Smooth muscle cell (in vitro differentiated cells): ENCODE data around the gene RFXANK. TPM values are rescaled to one million over a fixed set of nuclear protein-coding genes. Genes with fewer than 3 reads are reported as not detected.

Source experiments
- DNase-seq: peaks from one replicate; lab custom pipeline; 2025; ENCODE audit not compliant: unreplicated experiment; lab: John Stamatoyannopoulos, UW
- H2AFZ ChIP-seq: fragments of 200-600 bp; sonication (generic); 2 replicates; pipeline ENCODE4 v1.6.0; 2016; ENCODE audit warnings: antibody characterized with exemption, low read depth, mild to moderate bottlenecking
- H3F3A ChIP-seq: fragments of 200-600 bp; sonication (generic); 2 replicates; pipeline ENCODE4 v1.6.0; 2017; ENCODE audit warnings: antibody characterized with exemption, low read depth
- H3K27ac ChIP-seq: fragments of 200-600 bp; sonication (generic); 2 replicates; pipeline ENCODE4 v1.5.1; 2016; ENCODE audit warnings: low read depth, mild to moderate bottlenecking
- H3K27me3 ChIP-seq: fragments of 200-600 bp; sonication (generic); 2 replicates; pipeline ENCODE4 v1.6.1; 2016; ENCODE audit warnings: low read depth, mild to moderate bottlenecking
- H3K36me3 ChIP-seq: fragments of 200-600 bp; sonication (generic); 2 replicates; pipeline ENCODE4 v1.5.1; 2016; ENCODE audit warnings: low read depth
- H3K4me1 ChIP-seq: fragments of 200-600 bp; sonication (generic); 2 replicates; pipeline ENCODE4 v1.5.1; 2016; ENCODE audit warnings: low read depth
- H3K4me2 ChIP-seq: fragments of 200-600 bp; sonication (generic); 2 replicates; pipeline ENCODE4 v1.6.0; 2016; ENCODE audit warnings: mild to moderate bottlenecking
- H3K4me3 ChIP-seq: fragments of 200-600 bp; sonication (generic); 2 replicates; pipeline ENCODE4 v1.5.1; 2016; ENCODE audit warnings: mild to moderate bottlenecking
- H3K79me2 ChIP-seq: fragments of 200-600 bp; sonication (generic); 2 replicates; pipeline ENCODE4 v1.6.0; 2016; ENCODE audit warnings: low read depth, mild to moderate bottlenecking
- H3K9ac ChIP-seq: fragments of 200-600 bp; sonication (generic); 2 replicates; pipeline ENCODE4 v1.6.0; 2016; ENCODE audit warnings: low read depth
- H3K9me3 ChIP-seq: fragments of 200-600 bp; sonication (generic); replicated peaks from 2 replicates; pipeline ENCODE4 v1.5.1; 2016; ENCODE audit warnings: low read depth
- H4K20me1 ChIP-seq: fragments of 200-600 bp; sonication (generic); 2 replicates; pipeline ENCODE4 v1.6.0; 2016; ENCODE audit warnings: low read depth
- CTCF ChIP-seq: fragments of 200-600 bp; sonication (generic); IDR thresholded peaks from 2 replicates; pipeline ENCODE4 v1.5.1; 2017; ENCODE audit warnings: borderline replicate concordance, mild to moderate bottlenecking, antibody characterized with exemption; ENCODE audit not compliant: insufficient read depth, poor library complexity, severe bottlenecking
- WGBS: methylation state at CpG from one replicate; pipeline ENCODE4 v1.1.7; 2016; ENCODE audit warnings: low lambda C conversion rate; 5-methylcytosine and 5-hydroxymethylcytosine counted together
- polyA plus RNA-seq: library from polyadenylated mRNA; unstranded; fragments of >200 nt; fragmentation: Nextera tagmentation; extraction: Ambion mirVana; gene quantifications from 2 replicates; pipeline ENCODE4 v1.2.1, GENCODE V29; 2016
- total RNA-seq: library from RNA; depleted of rRNA; stranded (reverse); fragments of >200 nt; gene quantifications from 2 replicates; pipeline ENCODE4 v1.2.3, GENCODE V29; 2014

RFXANK gene
- total and polyA plus RNA-seq, 2 experiments from 2014 or later = 59.6 to 94.8 TPM

- Histone ChIP-seq H3K4me1 (no peaks in the 10 kb centered on the region), H3K79me2 (no peaks in the 10 kb centered on the region), H3K4me2 (no peak overlapping the region), H3K9ac (no peak overlapping the region), H2AFZ (no peak overlapping the region), H3K27ac (no peak overlapping the region), H3K4me3 (no peak overlapping the region), H3K27me3 (no peaks in the 10 kb centered on the region), H4K20me1 (no peaks in the 10 kb centered on the region), H3K9me3 (no peaks in the 10 kb centered on the region), H3F3A (no peaks in the 10 kb centered on the region), H3K36me3 (no peaks in the 10 kb centered on the region)
- TF ChIP-seq CTCF = no peak
- no peak for DNase-seq
- 83% methylated on average over 13 of the region's 26 CpGs for WGBS
These were observed 31.5 kb upstream of the RFXANK start for GRCh38 chr19:19160461-19161035.

- 92% methylated on average over 7 of the region's 7 CpGs for WGBS
- Histone ChIP-seq H3K27me3 (no peaks in the 10 kb centered on the region), H3K4me2 (no peak overlapping the region), H3K4me3 (no peak overlapping the region), H3K79me2 (no peaks in the 10 kb centered on the region), H3K9me3 (no peaks in the 10 kb centered on the region), H3F3A (no peaks in the 10 kb centered on the region), H3K36me3 (no peaks in the 10 kb centered on the region), H3K9ac (no peak overlapping the region), H4K20me1 (no peaks in the 10 kb centered on the region), H3K4me1 (no peaks in the 10 kb centered on the region), H2AFZ (no peak overlapping the region), H3K27ac (no peak overlapping the region)
- TF ChIP-seq CTCF = no peak
- no peak for DNase-seq
These were observed 29.6 kb upstream of the RFXANK start for GRCh38 chr19:19162495-19162894.

GRCh38 chr19:19165396-19165795, 26.7 kb upstream of the RFXANK start:
- Histone ChIP-seq H3F3A (no peaks in the 10 kb centered on the region), H3K27ac (no peak overlapping the region), H2AFZ (no peak overlapping the region), H3K27me3 (no peaks in the 10 kb centered on the region), H3K36me3 (no peaks in the 10 kb centered on the region), H3K79me2 (no peaks in the 10 kb centered on the region), H3K4me1 (no peaks in the 10 kb centered on the region), H4K20me1 (peaks cover 10% of the 10 kb centered on the region), H3K4me3 (no peak overlapping the region), H3K9ac (no peak overlapping the region), H3K9me3 (no peaks in the 10 kb centered on the region), H3K4me2 (no peak overlapping the region)
- TF ChIP-seq CTCF = no peak
- no peak for DNase-seq
- WGBS = 100% methylated on average over 1 of the region's 1 CpG

DNA sequence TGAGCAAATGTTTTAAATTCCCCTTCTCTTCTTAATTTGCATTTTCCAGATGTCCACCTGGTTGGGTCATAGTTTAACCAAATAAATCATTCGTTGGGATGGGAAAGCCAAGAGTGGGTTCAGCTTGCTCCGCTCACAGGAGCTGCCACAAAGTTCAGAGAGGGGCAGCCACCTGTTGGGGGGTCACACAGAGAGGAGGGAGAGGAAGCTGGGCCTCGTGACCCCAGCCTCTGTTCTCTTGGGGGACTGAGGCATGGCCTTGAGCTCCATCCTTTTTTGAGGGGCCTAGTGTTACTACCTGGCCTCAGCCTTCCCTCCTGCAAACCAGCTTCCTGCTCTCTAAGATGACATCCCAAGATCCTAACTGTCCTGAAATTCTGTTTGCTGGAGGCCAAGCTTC, 24.4 kb upstream of the RFXANK start:
- H3K9ac ChIP-seq = no peak overlapping the region
- no peak overlapping the region for H2AFZ ChIP-seq
- TF ChIP-seq CTCF = no peak
- H3K9me3 ChIP-seq = no peaks in the 10 kb centered on the region
- no peak overlapping the region for H3K4me2 ChIP-seq
- no peaks in the 10 kb centered on the region for H3K27me3 ChIP-seq
- H3K4me1 ChIP-seq = no peaks in the 10 kb centered on the region
- H3K4me3 ChIP-seq = no peak overlapping the region
- no peaks in the 10 kb centered on the region for H3F3A ChIP-seq
- peaks cover 11% of the 10 kb centered on the region for H4K20me1 ChIP-seq
- DNase-seq = no peak
- H3K27ac ChIP-seq = no peak overlapping the region
- H3K36me3 ChIP-seq = no peaks in the 10 kb centered on the region
- no peaks in the 10 kb centered on the region for H3K79me2 ChIP-seq
- 91% methylated on average over 3 of the region's 3 CpGs for WGBS
